ENCODE measurements around the gene DUOX2. TPM values are rescaled to one million over a fixed set of nuclear protein-coding genes. Genes with fewer than 3 reads are reported as not detected.
A peak's percentile ranks its signal among the peaks of the same experiment; 100 is the strongest.

Gene DUOX2
- total RNA-seq, 1 donor from 2014 or later, result not detected

DNA sequence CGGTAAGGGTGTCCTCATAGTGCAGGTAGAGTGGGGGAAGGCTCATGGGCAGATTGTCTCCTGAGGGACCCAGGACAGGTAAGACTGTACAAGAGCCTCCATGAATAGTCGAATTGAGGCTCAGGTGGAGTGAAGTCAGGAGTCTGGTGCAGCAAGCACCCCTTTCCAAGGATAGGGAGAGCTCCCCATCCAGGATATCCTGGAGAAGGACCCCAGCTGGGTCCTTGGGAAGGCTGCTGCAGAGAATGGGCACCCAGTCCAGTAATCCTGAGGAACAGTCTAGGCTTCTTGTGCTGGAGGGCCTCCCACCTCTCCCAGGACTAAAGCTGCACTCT, 746 bp upstream of the DUOX2 start:
- Histone ChIP-seq H3F3A (ENCODE audit: low read depth) (no peaks in the 10 kb centered on the region), H3K27me3 (peaks cover 98% of the 10 kb centered on the region), H3K4me3 (peak overlapping the region; percentile 36), H3K79me2 (ENCODE audit: low read depth) (no peaks in the 10 kb centered on the region), H3K9ac (no peak overlapping the region), H4K20me1 (ENCODE audit: low read depth) (peaks cover 27% of the 10 kb centered on the region), H3K36me3 (no peaks in the 10 kb centered on the region), H2AFZ (replicated peaks) (no peak overlapping the region), H3K4me2 (no peak overlapping the region), H3K27ac (no peak overlapping the region), H3K9me3 (ENCODE audit: low read depth) (no peaks in the 10 kb centered on the region), H3K4me1 (no peaks in the 10 kb centered on the region)
- Mint-ChIP-seq H3K4me3 (peak overlapping the region; percentile 44), H3K27me3 (ENCODE audit: insufficient read depth, low read depth) (peaks cover 76% of the 10 kb centered on the region), H3K9me3 (peaks cover 2% of the 10 kb centered on the region), H3K27ac (no peak overlapping the region), H3K36me3 (no peaks in the 10 kb centered on the region), H3K4me1 (peaks cover 25% of the 10 kb centered on the region)
- no peak for DNase-seq (ENCODE audit: low spot score)
- no peak for TF ChIP-seq EZH2phosphoT487 (IDR thresholded peaks at IDR 0.05)
- no peak for TF ChIP-seq EZH2 (IDR thresholded peaks at IDR 0.05)
- TF ChIP-seq, protein P1, sequence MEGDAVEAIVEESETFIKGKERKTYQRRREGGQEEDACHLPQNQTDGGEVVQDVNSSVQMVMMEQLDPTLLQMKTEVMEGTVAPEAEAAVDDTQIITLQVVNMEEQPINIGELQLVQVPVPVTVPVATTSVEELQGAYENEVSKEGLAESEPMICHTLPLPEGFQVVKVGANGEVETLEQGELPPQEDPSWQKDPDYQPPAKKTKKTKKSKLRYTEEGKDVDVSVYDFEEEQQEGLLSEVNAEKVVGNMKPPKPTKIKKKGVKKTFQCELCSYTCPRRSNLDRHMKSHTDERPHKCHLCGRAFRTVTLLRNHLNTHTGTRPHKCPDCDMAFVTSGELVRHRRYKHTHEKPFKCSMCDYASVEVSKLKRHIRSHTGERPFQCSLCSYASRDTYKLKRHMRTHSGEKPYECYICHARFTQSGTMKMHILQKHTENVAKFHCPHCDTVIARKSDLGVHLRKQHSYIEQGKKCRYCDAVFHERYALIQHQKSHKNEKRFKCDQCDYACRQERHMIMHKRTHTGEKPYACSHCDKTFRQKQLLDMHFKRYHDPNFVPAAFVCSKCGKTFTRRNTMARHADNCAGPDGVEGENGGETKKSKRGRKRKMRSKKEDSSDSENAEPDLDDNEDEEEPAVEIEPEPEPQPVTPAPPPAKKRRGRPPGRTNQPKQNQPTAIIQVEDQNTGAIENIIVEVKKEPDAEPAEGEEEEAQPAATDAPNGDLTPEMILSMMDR (IDR thresholded peaks at IDR 0.05), result no peak

DNA sequence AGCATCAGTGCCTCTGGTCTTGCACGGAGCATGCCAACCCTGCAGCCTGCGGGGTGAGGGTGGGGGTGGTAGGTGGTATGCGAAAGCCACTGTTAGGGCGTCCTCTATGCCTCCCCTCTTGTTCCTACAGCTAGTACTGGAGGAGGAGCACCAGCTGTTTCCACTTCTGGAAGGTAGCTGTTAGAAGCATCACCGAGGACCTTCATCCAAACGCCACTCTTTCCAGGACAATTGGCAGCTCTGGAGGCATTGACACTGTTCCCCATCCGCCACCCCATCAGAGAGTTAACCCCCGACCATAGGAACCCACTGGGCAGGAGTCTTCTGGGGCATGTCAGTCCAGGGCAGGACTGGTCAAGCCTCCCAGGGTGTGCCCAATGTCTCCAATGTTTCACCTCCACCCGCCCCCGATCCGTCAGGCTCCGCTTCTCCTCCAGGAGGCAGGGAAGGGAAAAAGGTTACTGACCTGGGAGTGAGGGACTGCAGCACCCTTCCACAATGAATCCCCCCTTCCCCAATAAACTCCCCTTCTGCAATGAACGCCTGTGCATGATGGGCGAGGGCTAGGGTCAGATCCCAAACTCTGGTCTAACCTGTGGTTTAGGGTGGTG, 487 bp downstream of the DUOX2 start:
- H3K4me3 Mint-ChIP-seq, result peak overlapping the region; percentile 24
- peak overlapping the region; percentile 13 for H3K4me3 ChIP-seq
- H3K27ac ChIP-seq, result no peak overlapping the region
- H3K79me2 ChIP-seq (ENCODE audit: low read depth), result no peaks in the 10 kb centered on the region
- peak overlapping the region; percentile 65 for H3K4me2 ChIP-seq
- peak; percentile 5 for DNase-seq (ENCODE audit: low spot score)
- H4K20me1 ChIP-seq (ENCODE audit: low read depth), result peaks cover 27% of the 10 kb centered on the region
- H3K9me3 Mint-ChIP-seq, result peaks cover 4% of the 10 kb centered on the region
- no peak overlapping the region for H3K27ac Mint-ChIP-seq
- no peaks in the 10 kb centered on the region for H3K9me3 ChIP-seq (ENCODE audit: low read depth)
- TF ChIP-seq EZH2phosphoT487 (IDR thresholded peaks at IDR 0.05) (no peak), EZH2 (IDR thresholded peaks at IDR 0.05) (peak; percentile 42)
- no peak overlapping the region for H3K9ac ChIP-seq
- H3K4me1 ChIP-seq, result no peaks in the 10 kb centered on the region
- H3K36me3 Mint-ChIP-seq, result no peaks in the 10 kb centered on the region
- H3K4me1 Mint-ChIP-seq, result peaks cover 25% of the 10 kb centered on the region
- peaks cover 83% of the 10 kb centered on the region for H3K27me3 Mint-ChIP-seq (ENCODE audit: insufficient read depth, low read depth)
- H2AFZ ChIP-seq (replicated peaks), result no peak overlapping the region
- peaks cover 98% of the 10 kb centered on the region for H3K27me3 ChIP-seq
- H3F3A ChIP-seq (ENCODE audit: low read depth), result no peaks in the 10 kb centered on the region
- no peaks in the 10 kb centered on the region for H3K36me3 ChIP-seq

DNA sequence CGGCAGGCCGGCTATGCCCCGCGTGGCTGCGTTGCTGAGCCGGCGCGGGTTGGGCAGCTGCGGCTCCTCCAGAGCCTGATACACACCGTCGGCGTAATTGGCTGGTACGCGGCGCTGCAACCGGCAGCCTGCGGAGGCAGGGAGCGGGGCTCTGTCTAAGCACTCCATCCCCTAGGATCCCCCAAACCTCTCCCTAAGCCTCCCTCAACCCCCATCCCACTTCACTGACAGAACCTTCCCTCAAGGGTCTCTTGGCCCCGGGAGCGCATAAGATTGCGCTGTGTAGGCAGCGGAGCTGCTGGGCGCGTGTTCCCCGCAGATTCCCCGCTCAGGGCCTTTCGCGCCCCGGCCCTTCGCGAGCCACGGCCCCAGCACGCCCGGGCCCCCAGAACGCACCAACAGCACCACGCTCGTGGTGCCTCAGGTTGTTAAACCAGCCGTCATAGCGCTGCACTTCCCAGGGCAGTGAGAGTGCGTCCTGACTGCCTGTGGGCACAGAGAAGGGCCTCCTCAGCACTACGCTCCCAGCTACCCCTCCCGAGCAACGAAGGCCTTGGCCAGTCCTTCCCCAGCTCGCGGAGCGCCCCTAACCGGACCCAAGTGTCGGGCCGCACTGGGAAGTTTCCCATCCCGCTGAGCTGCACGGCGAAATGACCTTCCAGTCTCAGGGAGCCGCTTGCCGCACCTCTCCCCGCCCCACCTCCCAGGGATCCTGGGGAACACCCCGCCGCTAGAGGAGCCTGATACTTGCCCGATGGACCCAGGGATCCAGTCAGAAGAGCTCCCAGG, 1.2 kb downstream of the DUOX2 start:
- H3K79me2 ChIP-seq (ENCODE audit: low read depth), result no peaks in the 10 kb centered on the region
- peak overlapping the region; percentile 65 for H3K4me2 ChIP-seq
- peaks cover 27% of the 10 kb centered on the region for H4K20me1 ChIP-seq (ENCODE audit: low read depth)
- Mint-ChIP-seq H3K9me3 (peaks cover 4% of the 10 kb centered on the region), H3K36me3 (no peaks in the 10 kb centered on the region), H3K27ac (no peak overlapping the region), H3K4me1 (peaks cover 21% of the 10 kb centered on the region), H3K27me3 (ENCODE audit: insufficient read depth, low read depth) (peaks cover 83% of the 10 kb centered on the region), H3K4me3 (peak overlapping the region; percentile 59)
- peak; percentile 61 for DNase-seq (ENCODE audit: low spot score)
- H3K36me3 ChIP-seq, result no peaks in the 10 kb centered on the region
- H3K4me3 ChIP-seq, result peak overlapping the region; percentile 13
- no peak overlapping the region for H3K9ac ChIP-seq
- H3K27ac ChIP-seq, result no peak overlapping the region
- peak overlapping the region; percentile 9 for H2AFZ ChIP-seq (replicated peaks)
- TF ChIP-seq EZH2 (IDR thresholded peaks at IDR 0.05) (peak; percentile 84), EZH2phosphoT487 (IDR thresholded peaks at IDR 0.05) (peak; percentile 19)
- TF ChIP-seq, protein P1 (IDR thresholded peaks at IDR 0.05), result no peak
- no peaks in the 10 kb centered on the region for H3K4me1 ChIP-seq
- peaks cover 96% of the 10 kb centered on the region for H3K27me3 ChIP-seq
- no peaks in the 10 kb centered on the region for H3F3A ChIP-seq (ENCODE audit: low read depth)
- H3K9me3 ChIP-seq (ENCODE audit: low read depth), result no peaks in the 10 kb centered on the region
